Embryonic facial prominence (tissue), 1 donor: Measurements from ENCODE around the gene LRMDA.

ENCODE experiments used
- DNase-seq: peaks from one replicate; pipeline ENCODE4 v3.0.0-alpha.2; 2016; ENCODE audit errors: extremely low spot score

The LRMDA gene

GRCh38 chr10:75916906-75917305, 485.5 kb downstream of the LRMDA start:
- no peak for DNase-seq

GRCh38 chr10:75919913-75920312, 488.5 kb downstream of the LRMDA start:
- no peak for DNase-seq

GRCh38 chr10:75922435-75922834, 491.0 kb downstream of the LRMDA start:
- no peak for DNase-seq

- no peak for DNase-seq
These were observed 493.0 kb downstream of the LRMDA start for GRCh38 chr10:75924309-75924902.

- DNase-seq: no peak
These were observed 494.6 kb downstream of the LRMDA start for GRCh38 chr10:75925999-75926398.

- no peak for DNase-seq
These were observed 495.3 kb downstream of the LRMDA start for GRCh38 chr10:75926763-75927162.

GRCh38 chr10:75928231-75928630, 496.8 kb downstream of the LRMDA start:
- DNase-seq: no peak

- DNase-seq: no peak
These were observed 498.3 kb downstream of the LRMDA start for GRCh38 chr10:75929630-75930161.

- no peak for DNase-seq
These were observed 501.5 kb downstream of the LRMDA start for GRCh38 chr10:75932921-75933320.

- DNase-seq: no peak
These were observed 503.8 kb downstream of the LRMDA start for GRCh38 chr10:75935240-75935639.

GRCh38 chr10:75935650-75936400, 504.4 kb downstream of the LRMDA start:
- no peak for DNase-seq

- no peak for DNase-seq
These were observed 505.4 kb downstream of the LRMDA start for GRCh38 chr10:75936841-75937240.

GRCh38 chr10:75937823-75938222, 506.4 kb downstream of the LRMDA start:
- no peak for DNase-seq

- no peak for DNase-seq
These were observed 507.1 kb downstream of the LRMDA start for GRCh38 chr10:75938380-75939122.

GRCh38 chr10:75939541-75939940, 508.1 kb downstream of the LRMDA start:
- DNase-seq: no peak

- no peak for DNase-seq
These were observed 509.3 kb downstream of the LRMDA start for GRCh38 chr10:75940742-75941141.

GRCh38 chr10:75941223-75941801, 509.9 kb downstream of the LRMDA start:
- no peak for DNase-seq

- DNase-seq: no peak
These were observed 512.6 kb downstream of the LRMDA start for GRCh38 chr10:75944061-75944460.

GRCh38 chr10:75948583-75948982, 517.2 kb downstream of the LRMDA start:
- DNase-seq: no peak

GRCh38 chr10:75950307-75950706, 518.9 kb downstream of the LRMDA start:
- no peak for DNase-seq

- no peak for DNase-seq
These were observed 519.7 kb downstream of the LRMDA start for GRCh38 chr10:75950997-75951589.

- DNase-seq: no peak
These were observed 520.2 kb downstream of the LRMDA start for GRCh38 chr10:75951627-75952026.
